Gastrocnemius medialis (tissue), 4 donors: Measurements from ENCODE around the gene CASZ1. TPM values are rescaled to one million over a fixed set of nuclear protein-coding genes. Genes with fewer than 3 reads are reported as not detected.

Experiments used
- ATAC-seq, 2 donors: fragments of 150-250 bp; one replicate each; pipeline ENCODE4 v1.9.1; 2016
- DNase-seq, 2 donors: peaks; one replicate each; pipeline ENCODE4 v3.0.0-alpha.2; 2019
- H3K27ac ChIP-seq, 4 donors: fragments of 200-600 bp; sonication (generic); 1 replicate in 1 of 4; 2 replicates in 3 of 4; pipeline ENCODE4 v1.5.1; 2016 to 2018; ENCODE audit warnings: mild to moderate bottlenecking in 2 of 4, moderate library complexity in 1 of 4
- H3K27me3 ChIP-seq, 3 donors: fragments of 200-600 bp; sonication (generic) in 2 of 3; 1 replicate in 1 of 3; 2 replicates in 2 of 3; pipeline versions ENCODE4 v1.5.1 to v1.6.0; 2016 to 2019; ENCODE audit warnings: mild to moderate bottlenecking in 1 of 3, moderate library complexity in 1 of 3
- H3K36me3 ChIP-seq, 2 donors: fragments of 200-600 bp; sonication (generic) in 1 of 2; one replicate each; pipeline ENCODE4 v1.5.1; 2017 to 2018
- H3K4me1 ChIP-seq, 2 donors: fragments of 200-600 bp; sonication (generic) in 1 of 2; one replicate each; pipeline ENCODE4 v1.5.1; 2016 to 2017; ENCODE audit warnings: mild to moderate bottlenecking in 2 of 2
- H3K4me3 ChIP-seq, 4 donors: fragments of 200-600 bp; sonication (generic) in 3 of 4; 1 replicate in 1 of 4; 2 replicates in 3 of 4; pipeline ENCODE4 v1.5.1; 2016 to 2019; ENCODE audit warnings: mild to moderate bottlenecking in 2 of 4
- H3K9me3 ChIP-seq, 3 donors: fragments of 200-600 bp; sonication (generic) in 2 of 3; 1 replicate in 1 of 3; 2 replicates in 2 of 3; pipeline ENCODE4 v1.5.1; 2016 to 2019
- POLR2A ChIP-seq, 2 donors: fragments of 450-650 bp; IDR thresholded peaks; one replicate each; pipeline ENCODE4 v1.6.1; 2017; ENCODE audit warnings: antibody characterized with exemption in 2 of 2, mild to moderate bottlenecking in 2 of 2, moderate library complexity in 2 of 2
- in situ Hi-C, 4 donors: fragments of 200-750 bp; cut with MboI; loops; one replicate each; pipeline versions ENCODE4 v1.15.0 to v1.8.0; 2017; ENCODE audit warnings: low sequenced_read_pairs in 4 of 4
- intact Hi-C: fragments of 100-400 bp; cut with DNase I; formaldehyde crosslinking; loops from one replicate; pipeline ENCODE4 v1.15.1; 2023; ENCODE audit warnings: low total_unique reads
- total RNA-seq, 4 donors: library from RNA; depleted of rRNA; stranded (reverse); fragments of >200 nt; gene quantifications; one replicate each; pipeline versions ENCODE4 v1.1.0 to v1.2.3, GENCODE V29; 2016
- TF ChIP-seq, protein P1 (sequence below), 5 experiments: fragments of 450-650 bp in 3 of 5; fragments of 200-600 bp in 2 of 5; sonication (generic) in 2 of 5; IDR thresholded peaks in 4 of 5; conservative IDR thresholded peaks in 1 of 5; 1 replicate in 4 of 5; 2 replicates in 1 of 5; pipeline ENCODE4 v1.5.1; 2016 to 2019; ENCODE audit warnings: antibody characterized with exemption in 5 of 5, mild to moderate bottlenecking in 3 of 5, moderate library complexity in 3 of 5

The CASZ1 gene
- total RNA-seq, 4 donors from 2014 or later, result 19.1 to 121 (median 80.6) TPM

DNA sequence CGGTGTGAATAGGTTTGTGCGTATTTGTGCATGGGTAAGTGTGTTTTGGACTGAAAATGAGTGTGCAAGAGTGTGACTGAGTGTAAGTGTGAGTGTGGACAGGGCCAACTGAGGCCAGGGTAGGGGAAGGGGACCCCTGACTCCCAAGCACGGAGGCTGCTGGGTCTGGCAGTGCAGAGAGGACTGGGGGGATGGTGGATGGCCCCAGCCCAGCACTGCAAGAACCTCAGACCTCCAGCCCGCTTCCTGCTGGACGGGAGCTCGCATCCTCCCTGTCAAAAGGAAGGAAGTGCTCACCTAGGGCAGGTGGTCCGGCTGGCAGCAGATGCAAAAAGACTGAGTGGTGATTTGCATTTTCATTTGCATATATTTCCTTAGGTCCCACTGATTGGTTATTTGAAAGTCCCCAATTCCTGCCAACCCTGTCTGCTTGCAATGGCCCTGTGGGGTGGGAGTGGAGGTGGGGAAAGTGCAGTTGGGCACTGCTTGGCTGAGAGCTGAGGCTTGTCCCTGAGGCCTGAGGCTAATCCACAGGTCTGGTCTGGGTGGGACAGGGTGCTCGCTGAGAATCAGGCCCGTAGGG lies 42.8 kb upstream of the CASZ1 start:
- no peak for TF ChIP-seq POLR2A (IDR thresholded peaks at IDR 0.05)
- TF ChIP-seq, protein P1, sequence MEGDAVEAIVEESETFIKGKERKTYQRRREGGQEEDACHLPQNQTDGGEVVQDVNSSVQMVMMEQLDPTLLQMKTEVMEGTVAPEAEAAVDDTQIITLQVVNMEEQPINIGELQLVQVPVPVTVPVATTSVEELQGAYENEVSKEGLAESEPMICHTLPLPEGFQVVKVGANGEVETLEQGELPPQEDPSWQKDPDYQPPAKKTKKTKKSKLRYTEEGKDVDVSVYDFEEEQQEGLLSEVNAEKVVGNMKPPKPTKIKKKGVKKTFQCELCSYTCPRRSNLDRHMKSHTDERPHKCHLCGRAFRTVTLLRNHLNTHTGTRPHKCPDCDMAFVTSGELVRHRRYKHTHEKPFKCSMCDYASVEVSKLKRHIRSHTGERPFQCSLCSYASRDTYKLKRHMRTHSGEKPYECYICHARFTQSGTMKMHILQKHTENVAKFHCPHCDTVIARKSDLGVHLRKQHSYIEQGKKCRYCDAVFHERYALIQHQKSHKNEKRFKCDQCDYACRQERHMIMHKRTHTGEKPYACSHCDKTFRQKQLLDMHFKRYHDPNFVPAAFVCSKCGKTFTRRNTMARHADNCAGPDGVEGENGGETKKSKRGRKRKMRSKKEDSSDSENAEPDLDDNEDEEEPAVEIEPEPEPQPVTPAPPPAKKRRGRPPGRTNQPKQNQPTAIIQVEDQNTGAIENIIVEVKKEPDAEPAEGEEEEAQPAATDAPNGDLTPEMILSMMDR (IDR thresholded peaks at IDR 0.05 in 4 of 5, conservative IDR thresholded peaks at IDR 0.05 in 1 of 5), result no peak
- H3K4me1 ChIP-seq, result peaks cover 5 to 13% of the 10 kb centered on the region in 2 donors
- ATAC-seq (no peak), DNase-seq (no peak)
- no peaks in the 10 kb centered on the region for H3K27me3 ChIP-seq
- intact Hi-C loops, result no loop called here
- H3K27ac ChIP-seq, result no peak overlapping the region
- H3K9me3 ChIP-seq, result peaks cover 0 to 2% (median 0%) of the 10 kb centered on the region in 3 donors
- H3K4me3 ChIP-seq, result no peak overlapping the region
- H3K36me3 ChIP-seq, result no peaks in the 10 kb centered on the region
- in situ Hi-C loops, result no loop called here

DNA sequence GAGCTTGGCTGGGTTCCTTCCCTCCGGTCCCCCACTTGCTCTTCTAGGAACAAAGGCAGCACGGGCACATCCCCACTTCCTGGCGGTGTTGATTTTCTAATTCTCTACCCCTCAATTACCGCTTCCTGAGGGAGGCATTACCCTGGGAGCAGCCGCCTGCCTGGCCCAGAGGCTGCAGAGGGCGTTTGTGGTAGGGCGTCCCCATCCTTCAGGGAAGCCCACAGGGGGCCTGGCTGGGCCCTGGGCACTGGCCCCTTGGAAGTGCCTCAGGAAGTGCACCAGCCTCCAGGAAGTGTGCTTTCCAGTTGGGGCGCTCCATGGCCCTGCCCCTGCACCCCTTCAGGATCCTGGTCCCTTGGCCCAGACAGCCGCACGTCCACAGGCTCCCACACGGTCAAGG lies 42.1 kb upstream of the CASZ1 start:
- no peak for TF ChIP-seq POLR2A (IDR thresholded peaks at IDR 0.05)
- TF ChIP-seq, protein P1 (IDR thresholded peaks at IDR 0.05 in 4 of 5, conservative IDR thresholded peaks at IDR 0.05 in 1 of 5), result no peak
- H3K4me3 ChIP-seq, result no peak overlapping the region
- peaks cover 0 to 2% (median 0%) of the 10 kb centered on the region in 3 donors for H3K9me3 ChIP-seq
- intact Hi-C loops, result no loop called here
- peaks cover 5 to 13% of the 10 kb centered on the region in 2 donors for H3K4me1 ChIP-seq
- no peaks in the 10 kb centered on the region for H3K27me3 ChIP-seq
- ATAC-seq, result no peak
- DNase-seq, result no peak
- in situ Hi-C loops, result no loop called here
- no peaks in the 10 kb centered on the region for H3K36me3 ChIP-seq
- no peak overlapping the region for H3K27ac ChIP-seq

GRCh38 chr1:10836726-10837125 lies 40.3 kb upstream of the CASZ1 start:
- peaks cover 5 to 17% of the 10 kb centered on the region in 2 donors for H3K4me1 ChIP-seq
- no peaks in the 10 kb centered on the region for H3K27me3 ChIP-seq
- peak overlapping the region in 1 of 4 donors; percentile 52 for H3K27ac ChIP-seq
- ATAC-seq (no peak), DNase-seq (no peak)
- no peak for TF ChIP-seq POLR2A (IDR thresholded peaks at IDR 0.05)
- TF ChIP-seq, protein P1 (IDR thresholded peaks at IDR 0.05 in 4 of 5, conservative IDR thresholded peaks at IDR 0.05 in 1 of 5), result no peak
- no peaks in the 10 kb centered on the region for H3K36me3 ChIP-seq
- H3K4me3 ChIP-seq, result no peak overlapping the region
- intact Hi-C loops, result no loop called here
- in situ Hi-C loops, result no loop called here
- H3K9me3 ChIP-seq, result no peaks in the 10 kb centered on the region

DNA sequence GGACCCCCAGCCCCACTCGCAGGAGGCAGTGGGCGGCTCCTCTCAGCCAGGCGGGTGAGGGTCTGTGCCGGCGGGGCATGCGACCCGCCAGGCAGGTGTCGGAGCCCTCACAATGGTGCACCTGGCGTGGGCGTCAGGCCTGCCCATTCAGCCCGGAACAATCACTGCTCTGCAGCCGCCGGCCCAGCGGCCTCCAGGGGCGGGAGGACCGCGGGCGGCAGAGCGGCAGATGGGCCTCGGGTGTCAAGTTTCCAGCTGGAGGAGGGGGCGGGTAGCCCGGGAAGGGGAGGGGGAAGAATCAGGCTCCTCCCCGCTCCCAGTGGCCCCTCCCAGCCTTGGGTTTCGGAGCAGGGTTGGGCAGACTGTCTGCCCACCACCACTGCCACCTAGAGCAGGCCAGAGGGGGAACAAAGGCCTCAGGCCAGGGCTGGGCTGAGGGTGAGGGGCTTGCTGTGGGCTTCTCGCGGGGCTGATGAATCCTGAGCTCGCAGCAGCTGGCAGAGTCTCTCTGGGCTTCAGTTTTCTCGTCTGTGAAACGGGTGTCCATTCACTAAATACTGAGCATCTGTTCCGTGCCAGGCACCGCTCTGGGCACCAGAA lies 39.5 kb upstream of the CASZ1 start:
- Histone ChIP-seq H3K36me3 (no peaks in the 10 kb centered on the region), H3K27ac (peak overlapping the region in 3 of 4 donors; percentile 17 to 52 (median 21)), H3K4me3 (peak overlapping the region in 1 of 4 donors; percentile 25), H3K9me3 (no peaks in the 10 kb centered on the region), H3K4me1 (peaks cover 5 to 19% of the 10 kb centered on the region in 2 donors), H3K27me3 (no peaks in the 10 kb centered on the region)
- intact Hi-C loops, result no loop called here
- no peak for TF ChIP-seq POLR2A (IDR thresholded peaks at IDR 0.05)
- TF ChIP-seq, protein P1 (IDR thresholded peaks at IDR 0.05 in 4 of 5, conservative IDR thresholded peaks at IDR 0.05 in 1 of 5), result no peak
- peak; percentile 68 to 70 for ATAC-seq
- DNase-seq, result peak in 1 of 2 donors; percentile 55
- in situ Hi-C loops, result no loop called here
